HTERT RPE-1 (cell line): ENCODE results near the gene REPIN1.

ENCODE experiments used
- in situ Hi-C: fragments of 300-500 bp; cut with MboI; formaldehyde crosslinking; loops from 4 replicates; pipeline ENCODE4 v1.14.3; 2020; ENCODE audit warnings: low sequenced_read_pairs

The REPIN1 gene

DNA sequence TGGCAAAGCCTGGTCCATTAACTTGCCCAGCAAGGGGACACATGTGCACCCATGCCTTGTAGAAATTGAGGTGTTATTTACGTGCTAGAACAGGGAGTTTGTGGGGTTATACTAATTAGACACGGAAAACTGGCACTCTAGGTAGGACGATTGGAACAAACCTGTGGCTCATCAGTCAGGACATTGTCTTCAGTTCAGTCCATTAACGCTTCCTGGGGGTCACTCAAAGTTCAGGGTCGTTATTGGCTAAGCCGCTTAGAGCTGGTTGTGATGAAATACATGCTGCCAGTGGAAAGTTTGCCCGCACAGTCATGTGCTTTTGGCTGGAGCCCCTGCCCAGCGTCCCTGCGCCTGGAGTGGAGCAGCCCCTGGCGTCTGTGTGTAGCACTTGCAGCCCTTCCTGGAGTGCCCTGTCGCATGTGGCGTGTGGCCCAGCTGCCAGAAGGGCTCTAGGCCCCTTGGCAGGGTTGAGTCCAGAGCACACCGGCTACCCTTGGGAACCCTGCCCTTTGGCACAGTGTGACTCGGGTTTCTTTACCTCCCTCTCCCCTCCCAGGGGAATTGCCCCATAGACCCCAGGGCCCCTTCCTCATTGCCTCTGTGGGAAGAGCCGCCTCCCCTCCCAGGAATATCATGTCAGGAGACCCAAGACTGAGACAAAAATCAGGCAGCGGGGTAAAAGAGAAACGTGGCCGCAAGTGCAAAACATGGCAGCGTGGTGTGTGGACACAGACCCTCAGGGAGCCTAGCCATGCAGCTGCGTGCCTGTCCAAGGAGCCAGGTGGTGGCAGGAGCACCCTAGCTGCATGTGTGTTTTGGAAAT, 20.3 kb downstream of the REPIN1 start:
- in situ Hi-C loops: no loop called here

DNA sequence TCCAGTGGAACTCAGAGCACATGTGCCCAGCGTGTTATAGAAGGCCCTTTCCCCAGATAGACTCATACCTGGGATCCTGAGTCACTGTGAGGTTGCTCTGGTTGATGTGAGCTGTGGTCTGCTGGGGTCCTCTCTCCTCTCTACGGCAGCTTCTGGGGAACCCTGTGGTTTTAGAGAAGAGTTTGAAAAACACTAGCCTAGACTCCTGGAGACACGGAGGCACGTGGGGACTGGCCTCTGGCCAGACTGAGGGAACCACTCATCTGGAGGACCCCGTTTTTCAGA, 20.9 kb downstream of the REPIN1 start:
- in situ Hi-C loops: no loop called here

DNA sequence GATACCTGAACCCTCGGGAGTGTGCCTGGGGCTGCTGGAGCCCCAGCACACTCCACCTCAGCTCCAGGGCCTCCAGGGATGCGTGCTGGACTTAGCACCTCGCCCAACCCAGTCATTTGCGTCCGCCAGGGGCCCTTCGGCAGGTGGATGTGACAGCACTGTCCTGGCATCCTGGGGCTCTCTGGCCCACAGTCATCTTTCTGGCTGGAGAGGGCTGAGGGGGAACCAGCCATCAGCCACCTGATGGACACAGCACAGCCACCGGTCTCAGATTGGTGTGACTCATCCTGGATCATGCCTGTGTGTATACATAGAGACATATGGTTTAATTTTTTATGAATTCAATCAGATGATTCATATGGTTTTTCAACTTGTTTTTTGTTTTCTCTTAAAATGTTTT, 21.6 kb downstream of the REPIN1 start:
- in situ Hi-C loops: no loop called here

DNA sequence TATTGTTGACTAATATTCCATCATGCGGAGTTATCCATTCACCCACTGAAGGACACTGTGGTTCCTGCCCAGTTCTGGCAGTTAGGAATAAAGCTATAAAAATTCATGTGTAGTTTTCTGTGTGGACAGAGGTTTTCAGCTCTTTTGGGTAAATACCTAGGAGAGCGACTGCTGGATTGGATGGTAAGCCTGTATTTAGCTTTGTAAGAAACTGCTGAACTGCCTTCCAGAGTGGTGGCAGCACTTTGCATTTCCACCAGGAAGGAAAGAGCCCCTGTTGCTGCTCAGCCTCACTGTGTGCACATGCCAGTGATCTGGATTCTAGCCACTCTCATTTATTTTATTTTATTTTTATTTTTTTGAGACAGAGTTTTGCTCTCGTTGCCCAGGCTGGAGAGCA, 24.7 kb downstream of the REPIN1 start:
- in situ Hi-C loops: no loop called here

DNA sequence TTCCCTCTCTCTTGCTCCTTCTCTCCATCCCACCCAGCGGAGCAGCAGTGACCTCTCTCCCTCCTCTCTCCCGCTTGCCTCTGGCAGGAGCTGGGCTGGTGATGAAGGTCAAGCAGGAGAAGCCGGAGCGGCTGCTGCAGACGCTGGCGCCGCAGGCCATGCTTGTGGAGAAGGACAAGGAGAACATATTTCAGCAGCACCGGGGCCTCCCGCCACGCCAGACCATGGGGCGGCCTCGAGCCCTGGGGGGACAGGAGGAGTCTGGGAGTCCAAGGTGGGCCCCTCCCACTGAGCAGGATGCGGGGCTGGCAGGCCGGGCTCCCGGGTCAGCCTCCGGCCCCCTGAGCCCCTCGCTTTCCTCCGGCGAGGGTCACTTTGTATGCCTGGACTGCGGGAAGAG, 27.8 kb downstream of the REPIN1 start:
- in situ Hi-C loops: no loop called here

DNA sequence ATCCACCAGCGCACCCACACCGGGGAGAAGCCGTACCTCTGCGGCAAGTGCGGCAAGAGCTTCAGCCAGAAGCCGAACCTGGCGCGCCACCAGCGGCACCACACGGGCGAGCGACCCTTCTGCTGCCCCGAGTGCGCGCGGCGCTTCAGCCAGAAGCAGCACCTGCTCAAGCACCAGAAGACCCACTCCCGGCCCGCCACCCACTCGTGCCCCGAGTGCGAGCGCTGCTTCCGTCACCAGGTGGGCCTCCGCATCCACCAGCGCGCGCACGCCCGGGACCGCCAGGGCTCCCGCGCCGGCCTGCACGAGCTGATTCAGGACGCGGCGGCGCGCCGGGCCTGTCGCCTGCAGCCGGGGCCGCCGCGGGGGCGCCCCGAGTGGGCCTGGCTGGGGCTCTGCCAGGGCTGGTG, 28.2 kb downstream of the REPIN1 start:
- in situ Hi-C loops: no loop called here

DNA sequence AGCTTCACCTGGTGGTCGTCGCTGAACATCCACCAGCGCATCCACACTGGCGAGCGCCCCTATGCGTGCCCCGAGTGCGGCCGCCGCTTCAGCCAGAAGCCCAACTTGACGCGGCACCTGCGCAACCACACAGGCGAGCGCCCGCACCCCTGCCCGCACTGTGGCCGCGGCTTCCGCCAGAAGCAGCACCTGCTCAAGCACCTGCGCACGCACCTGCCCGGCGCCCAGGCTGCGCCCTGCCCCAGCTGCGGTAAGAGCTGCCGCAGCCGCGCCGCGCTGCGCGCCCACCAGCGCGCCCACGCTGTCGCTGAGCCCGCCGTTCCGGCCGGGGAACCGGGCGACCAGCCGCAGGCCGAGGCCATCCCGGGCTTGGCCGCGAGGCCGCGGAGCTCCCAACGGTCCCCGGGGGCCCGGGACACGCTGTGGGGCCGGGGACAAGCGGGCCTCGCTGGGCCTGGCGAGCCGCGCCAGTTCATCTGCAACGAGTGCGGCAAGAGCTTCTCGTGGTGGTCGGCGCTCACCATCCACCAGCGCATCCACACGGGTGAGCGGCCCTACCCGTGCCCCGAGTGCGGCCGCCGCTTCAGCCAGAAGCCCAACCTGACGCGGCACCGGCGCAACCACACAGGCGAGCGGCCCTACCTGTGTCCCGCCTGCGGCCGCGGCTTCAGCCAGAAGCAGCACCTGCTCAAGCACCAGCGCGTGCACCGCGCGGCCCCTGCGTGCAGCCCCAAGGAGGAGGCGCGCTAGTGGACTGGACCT, 28.9 kb downstream of the REPIN1 start:
- in situ Hi-C loops: no loop called here

DNA sequence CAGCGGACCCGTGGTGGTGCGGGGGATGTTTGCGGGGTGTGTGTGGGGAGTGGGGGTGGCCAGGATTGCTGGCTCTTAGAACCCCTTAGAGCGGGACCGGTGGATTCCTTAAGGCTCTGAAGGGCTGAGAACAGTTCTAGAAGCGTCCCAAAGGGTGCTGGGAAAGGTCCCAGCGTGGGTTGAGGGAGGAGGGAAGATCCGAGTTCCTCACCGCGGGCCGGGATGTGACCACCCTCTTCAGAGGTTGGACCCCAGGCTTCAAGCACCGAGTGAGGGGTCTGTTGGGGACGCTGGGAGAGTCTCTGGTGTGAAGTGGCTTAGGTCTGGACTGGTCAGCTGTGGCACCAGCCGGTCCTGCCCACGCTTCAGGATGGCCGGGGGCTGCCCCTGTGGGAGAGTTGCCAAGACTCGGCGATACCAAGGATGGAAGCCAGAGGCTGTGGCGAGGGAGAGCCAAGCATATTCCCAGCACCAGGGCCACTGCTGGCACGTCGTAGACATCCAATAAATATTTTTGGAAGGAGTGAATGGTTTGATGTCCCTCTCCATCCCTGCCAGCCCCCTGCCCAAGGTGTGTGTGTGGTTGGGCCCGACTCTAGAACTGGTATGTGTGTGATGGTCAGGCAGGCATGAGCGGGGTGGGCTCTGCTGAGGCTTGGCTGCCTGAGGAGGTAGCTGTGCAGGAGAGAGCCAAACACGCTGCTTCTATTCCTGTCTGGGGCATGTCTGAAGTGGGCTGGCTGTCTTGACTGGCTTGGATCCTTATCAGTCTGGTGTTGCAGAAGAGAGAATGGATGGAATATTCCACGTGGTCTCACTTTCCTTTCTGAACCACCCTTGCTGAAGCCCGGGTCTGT, 29.7 kb downstream of the REPIN1 start:
- in situ Hi-C loops: no loop called here

DNA sequence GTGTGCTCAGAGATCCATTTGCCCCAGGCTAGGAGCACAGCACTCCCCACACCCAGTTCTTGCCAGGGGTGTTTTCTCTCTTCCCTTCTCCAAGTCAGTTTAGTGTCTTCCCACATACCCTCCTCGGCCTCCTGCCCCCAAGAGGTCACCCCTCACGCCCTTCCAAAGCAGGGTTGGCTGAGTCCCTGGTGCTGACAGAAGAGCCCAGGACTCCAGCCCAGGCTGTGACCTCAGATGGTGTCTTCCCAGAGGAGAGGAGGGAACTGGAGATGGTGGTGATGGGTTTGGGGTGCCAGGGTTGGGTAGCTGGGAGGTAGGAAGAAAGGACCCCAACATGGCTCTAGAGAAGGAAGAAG, 30.3 kb downstream of the REPIN1 start:
- in situ Hi-C loops: no loop called here

DNA sequence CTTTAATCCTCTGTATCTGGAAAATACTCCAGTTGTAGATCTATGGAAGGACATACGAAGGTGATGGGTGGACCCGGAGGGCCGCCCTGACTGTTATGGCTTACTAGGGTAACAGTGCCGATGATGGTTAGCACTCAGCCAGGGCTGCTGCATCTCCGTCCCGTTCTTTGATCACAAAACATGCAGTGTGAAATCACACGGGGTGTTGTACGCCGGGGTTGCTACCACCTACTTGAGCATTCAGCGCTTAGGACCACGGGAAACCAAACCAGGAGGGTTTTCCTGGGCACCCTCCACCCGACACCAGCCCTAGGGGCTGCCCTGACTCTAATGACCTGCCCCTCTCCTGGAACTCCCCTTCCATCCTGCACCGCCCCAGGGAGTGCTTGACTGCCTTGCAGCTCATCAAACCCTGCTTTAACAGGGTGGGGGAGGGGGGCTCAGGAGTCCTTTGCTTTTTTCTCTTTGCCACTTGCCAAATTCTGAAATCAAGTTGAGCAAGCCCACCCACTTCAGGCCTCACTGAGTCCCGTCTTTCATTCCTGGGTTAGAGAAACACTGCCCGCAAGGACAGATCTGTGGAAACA, 30.9 kb downstream of the REPIN1 start:
- in situ Hi-C loops: no loop called here

DNA sequence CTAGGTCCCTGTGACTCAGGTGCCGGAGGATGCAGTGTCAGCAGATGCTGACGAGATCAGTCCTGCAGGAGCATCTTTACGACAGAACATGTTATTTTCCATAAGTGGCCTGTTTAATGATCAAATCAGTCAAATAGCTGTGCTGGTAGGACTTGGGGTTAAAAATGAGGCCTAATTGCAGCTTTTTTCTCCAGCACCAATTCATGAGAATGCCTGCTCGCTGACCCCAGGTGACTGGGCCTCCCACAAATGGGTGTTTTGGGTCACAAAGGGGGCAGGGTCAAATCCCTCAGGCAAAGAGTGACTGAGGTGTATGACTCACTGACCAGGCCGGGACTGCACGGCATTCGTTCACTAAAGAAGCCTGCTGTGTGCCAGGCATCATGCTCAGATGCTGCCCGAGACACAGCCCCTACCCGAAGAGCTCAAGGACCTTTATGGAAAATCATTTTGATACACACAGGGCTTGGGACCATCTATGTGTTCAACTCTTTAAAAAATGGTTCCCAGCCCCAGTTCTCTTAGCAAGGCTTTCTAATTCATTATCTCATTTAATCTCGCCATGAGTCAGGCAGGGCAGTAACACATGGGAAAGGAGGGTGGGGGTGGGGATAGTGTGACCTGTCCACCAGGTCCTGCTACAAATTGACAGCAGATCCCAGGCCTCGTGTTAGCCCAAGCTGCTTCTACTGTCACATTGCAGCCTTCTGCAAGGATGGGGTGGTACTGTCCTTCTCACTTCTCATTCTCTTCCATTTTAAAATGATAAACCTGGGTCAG, 31.6 kb downstream of the REPIN1 start:
- in situ Hi-C loops: no loop called here

DNA sequence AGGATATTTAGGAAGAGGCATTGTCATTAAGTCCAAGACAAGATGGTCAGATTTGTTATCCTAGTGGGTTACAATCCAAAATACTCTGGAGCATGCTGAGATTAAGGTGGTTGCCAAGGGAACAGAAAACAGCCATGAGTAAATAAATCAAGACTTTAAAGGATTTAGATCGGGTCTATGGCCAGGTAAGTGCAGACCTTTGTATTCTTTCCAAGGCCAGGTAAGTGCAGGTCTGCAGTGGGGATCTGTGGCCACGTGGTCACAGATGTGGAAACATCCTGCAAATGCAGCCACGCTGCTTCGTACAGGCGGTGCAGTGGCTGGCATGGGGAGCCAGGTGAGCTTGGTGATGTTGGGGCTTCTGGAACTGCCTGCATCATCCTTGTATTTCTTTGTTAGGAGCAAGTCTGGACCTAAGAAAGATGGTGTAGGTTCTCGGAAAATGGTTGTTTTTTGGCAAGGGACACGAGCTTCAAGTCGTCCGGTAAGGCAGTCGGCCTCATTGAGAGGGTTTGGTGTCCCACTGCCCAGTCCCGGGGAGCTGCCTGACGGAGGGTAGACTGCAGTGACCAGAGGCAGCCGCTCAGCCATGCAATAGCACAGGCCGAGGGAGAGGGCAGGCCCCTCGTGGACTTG, 32.3 kb downstream of the REPIN1 start:
- in situ Hi-C loops: no loop called here

DNA sequence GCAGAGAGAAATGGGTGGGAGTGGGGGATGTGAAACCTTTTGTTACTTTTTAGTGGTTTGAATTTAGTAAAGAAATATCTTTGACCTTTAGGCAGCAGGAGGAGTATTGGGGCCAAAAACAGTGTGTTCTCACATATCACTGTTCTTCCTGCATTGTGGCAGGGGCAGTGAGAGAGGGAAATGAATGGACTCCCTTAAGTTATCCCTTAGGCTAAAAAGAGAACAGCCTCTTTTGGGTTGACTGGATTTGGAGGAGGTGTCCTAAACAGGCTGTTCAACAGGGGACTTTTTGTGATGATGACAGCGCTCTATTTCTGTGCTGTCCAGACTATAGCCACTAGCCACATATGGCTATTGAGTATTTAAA, 32.8 kb downstream of the REPIN1 start:
- in situ Hi-C loops: no loop called here

DNA sequence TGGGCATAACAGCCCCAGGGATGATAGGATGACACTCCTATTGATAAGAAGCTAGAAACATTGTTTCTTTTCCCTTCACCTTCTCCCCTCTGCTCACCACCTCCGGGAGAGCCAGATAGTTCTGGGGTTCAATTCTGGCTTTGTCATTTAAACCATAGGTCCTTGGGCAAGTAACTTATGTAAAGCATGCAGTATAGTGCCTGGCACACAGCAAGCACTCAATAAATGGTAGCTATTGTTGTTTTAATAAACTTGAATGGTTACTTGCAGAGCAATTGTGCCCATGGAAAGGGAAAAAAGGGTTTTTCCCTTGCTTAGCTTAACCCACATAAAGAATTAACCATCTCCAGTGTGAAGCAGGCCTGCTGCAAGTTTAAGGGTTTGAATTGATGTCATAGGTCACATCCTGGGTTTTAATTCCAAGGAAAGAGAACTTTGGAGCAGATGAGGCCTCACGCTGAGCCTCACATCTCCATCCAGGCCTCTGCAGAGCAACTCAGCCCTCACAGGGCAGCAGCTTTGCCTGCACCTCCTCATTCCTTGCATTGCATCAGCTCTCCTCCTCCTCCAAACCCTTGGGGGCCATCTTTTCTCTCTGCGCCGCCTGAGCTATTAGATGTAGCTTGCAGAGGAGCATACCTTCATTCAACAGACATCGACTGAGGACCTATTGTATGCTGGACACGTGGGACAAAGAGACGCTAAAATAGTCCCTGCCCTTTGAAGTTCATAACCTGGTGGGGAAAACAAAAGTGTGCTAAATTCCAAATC, 33.4 kb downstream of the REPIN1 start:
- in situ Hi-C loops: no loop called here

DNA sequence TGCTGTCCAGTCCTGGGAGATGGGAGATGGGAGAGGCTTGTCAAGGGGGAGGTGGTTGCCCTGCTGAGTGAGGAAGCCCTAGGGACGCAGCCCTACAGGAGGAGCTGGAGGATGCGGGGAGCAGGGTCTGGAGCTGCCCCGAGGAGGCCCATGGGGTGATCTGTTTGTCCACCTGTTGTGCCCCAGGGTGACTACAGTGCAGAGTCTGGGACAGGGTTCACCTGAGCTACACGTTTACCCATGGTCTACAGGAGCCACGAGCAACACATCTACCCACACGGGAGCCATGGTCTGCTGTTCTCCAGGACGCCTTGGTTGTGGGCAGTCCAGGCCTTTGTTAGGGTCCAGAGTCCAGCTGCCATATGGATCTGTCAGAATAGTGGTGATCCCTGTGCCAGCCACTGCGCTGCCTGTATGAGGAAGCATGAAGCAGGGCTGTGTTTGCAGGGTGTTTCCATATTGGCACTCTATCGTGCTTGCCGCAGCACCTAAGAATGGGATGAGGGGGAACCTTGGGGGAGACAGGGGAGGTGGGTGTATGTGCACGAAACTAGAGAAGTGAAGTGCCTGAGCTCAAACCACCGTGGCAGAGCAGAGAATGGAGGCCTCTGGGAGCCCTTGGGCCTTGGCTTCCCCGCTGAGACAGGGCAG, 34.2 kb downstream of the REPIN1 start:
- in situ Hi-C loops: no loop called here

DNA sequence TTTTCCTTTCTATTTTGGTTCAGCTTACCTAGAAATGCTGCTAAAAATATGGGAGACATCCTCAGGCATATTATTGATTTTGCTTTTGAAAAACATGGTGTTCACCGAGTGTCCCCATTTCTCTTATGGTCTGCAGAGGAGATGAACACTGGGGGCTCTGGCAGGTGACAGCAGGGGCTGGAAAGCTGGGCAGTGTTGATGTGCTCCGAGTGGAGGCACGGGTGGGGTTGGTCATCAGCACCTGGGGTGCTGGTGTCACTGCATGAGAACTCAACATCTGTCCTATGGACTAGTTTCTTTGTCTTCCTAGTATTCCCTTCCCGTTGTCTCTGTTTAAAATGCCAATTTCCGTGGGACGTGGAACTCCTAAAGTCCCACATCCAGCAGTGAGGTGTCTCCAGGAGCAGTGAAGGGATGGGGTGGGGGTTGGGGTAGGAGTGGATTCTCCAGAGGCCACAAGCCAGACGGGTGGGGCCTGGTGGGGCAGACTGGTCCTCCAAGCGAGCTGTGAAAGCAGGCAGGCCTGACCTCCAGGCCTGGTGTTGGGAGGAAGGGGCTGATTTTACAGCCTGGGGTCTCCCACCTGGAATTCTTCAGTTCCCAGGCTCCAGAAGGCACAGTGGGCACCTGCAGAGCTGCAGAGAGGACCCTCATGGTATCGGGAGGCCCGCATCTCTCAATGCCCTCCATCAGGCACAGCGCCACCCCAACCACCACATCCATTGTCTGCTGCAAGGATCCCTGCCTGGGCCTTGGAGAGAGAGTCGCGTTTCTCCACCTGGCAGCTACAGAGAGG, 35.0 kb downstream of the REPIN1 start:
- in situ Hi-C loops: no loop called here

DNA sequence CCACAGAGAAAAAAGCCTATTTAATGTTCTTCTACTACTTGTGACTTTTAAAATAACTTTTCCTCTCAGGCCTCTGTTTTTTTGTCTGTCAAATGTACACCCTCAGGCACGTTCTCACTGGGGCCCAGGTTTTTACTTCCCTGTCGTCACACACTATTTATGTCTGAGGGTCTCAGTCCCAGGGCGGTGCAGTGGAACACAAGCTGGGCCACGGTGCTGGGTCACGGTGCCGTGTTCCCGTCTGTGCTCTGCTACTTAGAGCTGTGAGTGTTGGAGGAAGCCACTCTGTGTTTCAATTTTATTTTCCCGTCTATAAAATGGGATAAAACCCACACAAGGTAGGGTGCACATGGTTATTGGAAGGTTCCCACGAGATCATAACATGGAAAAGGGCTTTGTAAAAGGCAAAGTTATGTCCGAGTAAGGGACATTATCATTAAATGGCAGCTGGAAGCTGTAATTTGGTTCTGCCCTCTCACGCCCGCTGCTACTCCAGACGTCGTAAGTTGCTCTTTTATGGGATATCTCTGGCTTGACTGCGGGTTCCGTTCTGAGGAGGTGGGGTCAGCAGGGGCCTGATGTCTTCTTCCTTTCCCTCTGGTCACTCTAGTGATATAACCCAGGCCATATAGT, 35.7 kb downstream of the REPIN1 start:
- in situ Hi-C loops: no loop called here
